Liver (tissue), 9 donors: ENCODE measurements around the gene VPS29. TPM values are rescaled to one million over a fixed set of nuclear protein-coding genes. Genes with fewer than 3 reads are reported as not detected.
"Not testable (repeated sequence)": the region's sequence is repeated elsewhere in the genome, so short reads cannot be mapped to it uniquely, and the experiment has no call there.

ENCODE experiments used
- DNase-seq: peaks from one replicate; pipeline ENCODE4 v3.0.0-alpha.2; 2017; ENCODE audit warnings: low spot score
- H3K27ac ChIP-seq, 2 donors: one replicate each; pipeline ENCODE4 v1.7.0; 2013; ENCODE audit warnings: inconsistent platforms in 2 of 2, low read length in 2 of 2, control low read depth in 1 of 2, low read depth in 1 of 2, mild to moderate bottlenecking in 1 of 2
- H3K27me3 ChIP-seq, 4 donors: one replicate each; pipeline versions ENCODE4 v1.6.1 to v1.7.0; 2013; ENCODE audit warnings: low read length in 3 of 4, inconsistent platforms in 1 of 4, mild to moderate bottlenecking in 1 of 4, moderate library complexity in 1 of 4; ENCODE audit not compliant: control insufficient read depth in 4 of 4, insufficient read depth in 4 of 4
- H3K36me3 ChIP-seq, 4 donors: one replicate each; pipeline versions ENCODE4 v1.6.1 to v1.7.0; 2013; ENCODE audit warnings: low read length in 3 of 4, mild to moderate bottlenecking in 3 of 4, low read depth in 1 of 4, moderate library complexity in 1 of 4; ENCODE audit not compliant: control insufficient read depth in 4 of 4, insufficient read depth in 3 of 4
- H3K4me1 ChIP-seq, 4 donors: one replicate each; pipeline versions ENCODE4 v1.6.1 to v1.7.0; 2013; ENCODE audit warnings: low read length in 3 of 4, mild to moderate bottlenecking in 3 of 4, moderate library complexity in 1 of 4; ENCODE audit not compliant: control insufficient read depth in 4 of 4, insufficient read depth in 4 of 4
- H3K4me3 ChIP-seq, 3 donors: one replicate each; pipeline versions ENCODE4 v1.6.1 to v1.7.0; 2013; ENCODE audit warnings: low read length in 3 of 3, control low read depth in 1 of 3, low read depth in 1 of 3, mild to moderate bottlenecking in 1 of 3
- H3K9ac ChIP-seq, 2 donors: one replicate each; pipeline ENCODE4 v1.7.0; 2013; ENCODE audit warnings: low read length in 2 of 2, mild to moderate bottlenecking in 2 of 2, moderate library complexity in 2 of 2, control low read depth in 1 of 2, low read depth in 1 of 2
- H3K9me3 ChIP-seq, 4 donors: one replicate each; pipeline versions ENCODE4 v1.6.1 to v1.7.0; 2013; ENCODE audit warnings: low read length in 3 of 4; ENCODE audit not compliant: control insufficient read depth in 4 of 4
- GABPA ChIP-seq, 2 donors: IDR thresholded peaks in 1 of 2; conservative IDR thresholded peaks in 1 of 2; 2 replicates each; pipeline ENCODE4 v1.6.1; 2016; ENCODE audit warnings: antibody characterized with exemption in 2 of 2, mild to moderate bottlenecking in 1 of 2, moderate library complexity in 1 of 2
- JUND ChIP-seq, 2 donors: IDR thresholded peaks; 2 replicates each; pipeline ENCODE4 v1.6.1; 2016; ENCODE audit warnings: antibody characterized with exemption in 2 of 2
- RAD21 ChIP-seq, 2 donors: IDR thresholded peaks; 2 replicates each; pipeline ENCODE4 v1.6.1; 2016; ENCODE audit warnings: antibody characterized with exemption in 2 of 2, mild to moderate bottlenecking in 2 of 2
- RXRA ChIP-seq, 2 donors: IDR thresholded peaks; 2 replicates each; pipeline ENCODE4 v1.6.1; 2017 to 2018; ENCODE audit warnings: antibody characterized with exemption in 2 of 2, mild to moderate bottlenecking in 1 of 2
- WGBS: extraction: QIAGEN DNeasy Blood & Tissue Kit; methylation state at CpG from one replicate; pipeline ENCODE4 v1.1.7; 2013; 5-methylcytosine and 5-hydroxymethylcytosine counted together
- polyA plus RNA-seq, 2 donors: library from polyadenylated mRNA; stranded (reverse) in 1 of 2; unstranded in 1 of 2; fragments of 200-250 nt in 1 of 2; fragments of >200 nt in 1 of 2; fragmentation: Nextera tagmentation in 1 of 2; extraction: Ambion mirVana in 1 of 2; gene quantifications; one replicate each; pipeline versions ENCODE4 v1.2.1 to v1.2.3, GENCODE V29; 2013 to 2015
- total RNA-seq, 2 donors: library from RNA; depleted of rRNA; stranded (reverse); fragments of >200 nt; gene quantifications; one replicate each; pipeline ENCODE4 v1.2.3, GENCODE V29; 2014
- TF ChIP-seq, protein P1 (sequence below): IDR thresholded peaks from 2 replicates; pipeline ENCODE4 v1.6.1; 2016; ENCODE audit warnings: antibody characterized with exemption
- TF ChIP-seq, protein P2 (sequence below): fragments of 150-350 bp; IDR thresholded peaks from 2 replicates; pipeline ENCODE4 v1.5.1; 2017; ENCODE audit warnings: improper control_type of control experiment, low read depth, low read length; ENCODE audit not compliant: missing input control
- donor health status: healthy.
- donor health status: healthy.
- donor health status: healthy.
- donor health status: healthy.
- donor health status: healthy.

Gene VPS29
- total and polyA plus RNA-seq, 4 donors = 48.0 to 170 (median 67.8) TPM

DNA sequence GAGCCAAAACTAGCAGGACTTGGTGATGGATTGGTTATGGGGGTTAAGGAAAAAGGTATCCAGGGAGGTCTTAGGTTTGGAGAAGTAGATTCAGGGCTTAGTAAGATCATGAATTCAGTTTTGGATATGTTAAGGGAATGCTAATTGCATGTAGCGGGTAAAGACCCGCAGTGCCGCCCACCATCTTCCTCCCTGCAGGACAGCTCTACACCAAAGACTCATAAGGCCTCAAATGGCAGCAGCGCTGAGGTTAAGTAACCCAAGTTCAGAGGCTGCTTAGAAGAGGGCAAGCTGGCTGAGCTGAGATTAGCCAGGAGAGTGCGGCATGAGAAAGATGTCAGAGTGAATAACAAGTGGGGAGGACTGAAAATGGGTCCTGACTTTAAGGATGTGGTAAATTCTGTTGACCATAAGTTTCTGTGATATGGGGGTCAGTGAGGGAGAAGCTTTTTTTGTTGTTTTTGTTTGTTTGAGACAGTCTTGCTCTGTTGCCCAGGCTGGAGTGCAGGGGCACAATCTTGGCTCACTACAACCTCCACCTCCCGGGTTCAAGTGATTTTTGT lies 26.4 kb upstream of the VPS29 start (continued):
- TF ChIP-seq, protein P1, sequence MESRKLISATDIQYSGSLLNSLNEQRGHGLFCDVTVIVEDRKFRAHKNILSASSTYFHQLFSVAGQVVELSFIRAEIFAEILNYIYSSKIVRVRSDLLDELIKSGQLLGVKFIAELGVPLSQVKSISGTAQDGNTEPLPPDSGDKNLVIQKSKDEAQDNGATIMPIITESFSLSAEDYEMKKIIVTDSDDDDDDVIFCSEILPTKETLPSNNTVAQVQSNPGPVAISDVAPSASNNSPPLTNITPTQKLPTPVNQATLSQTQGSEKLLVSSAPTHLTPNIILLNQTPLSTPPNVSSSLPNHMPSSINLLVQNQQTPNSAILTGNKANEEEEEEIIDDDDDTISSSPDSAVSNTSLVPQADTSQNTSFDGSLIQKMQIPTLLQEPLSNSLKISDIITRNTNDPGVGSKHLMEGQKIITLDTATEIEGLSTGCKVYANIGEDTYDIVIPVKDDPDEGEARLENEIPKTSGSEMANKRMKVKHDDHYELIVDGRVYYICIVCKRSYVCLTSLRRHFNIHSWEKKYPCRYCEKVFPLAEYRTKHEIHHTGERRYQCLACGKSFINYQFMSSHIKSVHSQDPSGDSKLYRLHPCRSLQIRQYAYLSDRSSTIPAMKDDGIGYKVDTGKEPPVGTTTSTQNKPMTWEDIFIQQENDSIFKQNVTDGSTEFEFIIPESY = no peak

DNA sequence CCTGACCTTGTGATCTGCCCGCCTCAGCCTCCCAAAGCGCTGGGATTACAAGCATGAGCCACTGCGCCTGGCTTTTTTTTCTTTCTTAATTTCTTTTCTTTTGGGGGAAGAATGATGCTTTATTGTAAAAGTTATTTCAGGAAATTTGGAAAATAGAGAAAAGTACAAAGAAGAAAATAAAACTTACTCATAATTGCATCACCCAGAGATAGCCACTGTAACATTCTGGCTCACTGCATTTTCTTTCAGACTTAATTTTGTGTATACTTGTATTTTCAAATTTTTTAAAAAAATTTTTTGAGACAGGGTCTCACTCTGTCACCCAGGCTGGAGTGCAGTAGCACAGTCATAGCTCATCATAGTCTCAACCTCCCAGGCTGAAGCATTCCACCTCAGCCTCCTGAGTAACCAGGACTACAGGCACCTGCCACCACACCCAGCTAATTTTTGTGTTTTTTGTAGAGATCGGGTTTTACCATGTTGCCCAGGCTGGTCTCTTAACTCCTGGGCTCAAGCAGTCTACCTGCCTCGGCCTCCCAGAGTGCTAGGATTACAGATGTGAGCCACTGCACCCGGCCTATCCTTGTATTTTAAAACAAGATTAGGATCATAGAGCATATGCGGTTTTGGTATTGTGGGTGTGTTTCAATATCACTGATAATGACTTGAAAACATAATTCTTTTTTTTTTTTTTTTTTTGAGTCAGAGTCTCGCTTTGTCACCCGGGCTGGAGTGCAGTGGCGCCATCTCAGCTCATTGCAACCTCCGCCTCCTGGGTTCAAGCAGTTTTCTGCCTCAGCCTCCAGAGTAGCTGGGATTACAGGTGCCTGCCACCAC lies 19.2 kb upstream of the VPS29 start:
- H3K9me3 ChIP-seq, H3K9ac ChIP-seq, H3K36me3 ChIP-seq, DNase-seq, H3K4me1 ChIP-seq, H3K27ac ChIP-seq, H3K4me3 ChIP-seq, H3K27me3 ChIP-seq: not testable (repeated sequence)
- WGBS = 94% methylated on average over 11 of the region's 11 CpGs

DNA sequence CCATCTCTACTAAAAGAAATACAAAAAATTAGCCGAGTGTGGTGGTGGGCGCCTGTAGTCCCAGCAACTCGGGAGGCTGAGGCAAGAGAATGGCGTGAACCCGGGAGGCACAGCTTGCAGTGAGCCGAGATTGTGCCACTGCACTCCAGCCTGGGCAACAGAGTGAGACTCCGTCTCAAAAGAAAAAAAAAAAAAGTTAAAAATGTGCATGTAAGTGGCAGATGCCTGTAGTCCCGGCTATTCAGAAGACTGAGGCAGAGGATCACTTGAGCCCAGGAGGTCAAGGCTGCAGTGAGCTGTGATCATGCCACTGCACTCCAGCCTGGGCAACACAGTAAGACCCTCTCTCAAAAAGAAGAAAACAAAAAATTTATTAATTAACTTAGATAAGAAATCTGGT lies 16.1 kb upstream of the VPS29 start:
- H3K27me3 ChIP-seq, H3K4me3 ChIP-seq, DNase-seq, H3K9ac ChIP-seq, H3K36me3 ChIP-seq, H3K27ac ChIP-seq, H3K4me1 ChIP-seq, H3K9me3 ChIP-seq: not testable (repeated sequence)
- 95% methylated on average over 8 of the region's 8 CpGs for WGBS

DNA sequence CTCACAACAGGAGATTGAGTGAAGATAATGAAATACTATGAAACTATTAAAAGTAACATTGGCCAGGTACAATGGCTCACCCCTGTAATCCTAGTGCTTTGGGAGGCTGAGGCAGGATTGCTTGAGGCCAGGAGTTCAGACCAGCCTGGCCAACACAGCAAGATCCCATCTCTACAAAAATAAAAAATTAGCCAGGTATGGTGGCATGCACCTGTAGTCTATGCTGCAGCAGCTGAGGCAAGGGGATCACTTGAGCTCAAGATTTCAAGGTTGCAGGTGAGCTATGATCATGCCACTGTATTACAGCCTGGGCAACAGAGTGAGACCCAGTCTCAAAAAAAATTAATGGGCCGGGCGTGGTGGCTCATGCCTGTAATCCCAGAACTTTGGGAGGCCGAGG lies 15.1 kb upstream of the VPS29 start:
- 91% methylated on average over 3 of the region's 3 CpGs for WGBS
- no peak for TF ChIP-seq RAD21 (IDR thresholded peaks at IDR 0.05)
- TF ChIP-seq, protein P2, sequence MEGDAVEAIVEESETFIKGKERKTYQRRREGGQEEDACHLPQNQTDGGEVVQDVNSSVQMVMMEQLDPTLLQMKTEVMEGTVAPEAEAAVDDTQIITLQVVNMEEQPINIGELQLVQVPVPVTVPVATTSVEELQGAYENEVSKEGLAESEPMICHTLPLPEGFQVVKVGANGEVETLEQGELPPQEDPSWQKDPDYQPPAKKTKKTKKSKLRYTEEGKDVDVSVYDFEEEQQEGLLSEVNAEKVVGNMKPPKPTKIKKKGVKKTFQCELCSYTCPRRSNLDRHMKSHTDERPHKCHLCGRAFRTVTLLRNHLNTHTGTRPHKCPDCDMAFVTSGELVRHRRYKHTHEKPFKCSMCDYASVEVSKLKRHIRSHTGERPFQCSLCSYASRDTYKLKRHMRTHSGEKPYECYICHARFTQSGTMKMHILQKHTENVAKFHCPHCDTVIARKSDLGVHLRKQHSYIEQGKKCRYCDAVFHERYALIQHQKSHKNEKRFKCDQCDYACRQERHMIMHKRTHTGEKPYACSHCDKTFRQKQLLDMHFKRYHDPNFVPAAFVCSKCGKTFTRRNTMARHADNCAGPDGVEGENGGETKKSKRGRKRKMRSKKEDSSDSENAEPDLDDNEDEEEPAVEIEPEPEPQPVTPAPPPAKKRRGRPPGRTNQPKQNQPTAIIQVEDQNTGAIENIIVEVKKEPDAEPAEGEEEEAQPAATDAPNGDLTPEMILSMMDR = no peak
- no peak for TF ChIP-seq JUND (IDR thresholded peaks at IDR 0.05)
- TF ChIP-seq GABPA (IDR thresholded peaks at IDR 0.05 in 1 of 2, conservative IDR thresholded peaks at IDR 0.05 in 1 of 2) = no peak
- TF ChIP-seq RXRA (IDR thresholded peaks at IDR 0.05) = no peak

More for the DNA sequence above, 15.1 kb upstream of the VPS29 start:
- H3K36me3 ChIP-seq = no peaks in the 10 kb centered on the region
- no peak overlapping the region for H3K27ac ChIP-seq
- H3K4me1 ChIP-seq = no peaks in the 10 kb centered on the region
- H3K4me3 ChIP-seq = no peak overlapping the region
- DNase-seq = no peak
- H3K27me3 ChIP-seq = no peaks in the 10 kb centered on the region
- no peaks in the 10 kb centered on the region for H3K9me3 ChIP-seq
- no peak overlapping the region for H3K9ac ChIP-seq
